HG03064 (cell line): ENCODE results near the gene TRMT44.

ENCODE experiments used
- ATAC-seq: cut with Tn5 transposase; IDR thresholded peaks from one replicate; pipeline ENCODE4 v1.9.1; 2021; ENCODE audit warnings: low read depth; ENCODE audit not compliant: unreplicated experiment

Gene TRMT44

GRCh38 chr4:8463811-8464210 lies 23.2 kb downstream of the TRMT44 start:
- no peak for ATAC-seq

DNA sequence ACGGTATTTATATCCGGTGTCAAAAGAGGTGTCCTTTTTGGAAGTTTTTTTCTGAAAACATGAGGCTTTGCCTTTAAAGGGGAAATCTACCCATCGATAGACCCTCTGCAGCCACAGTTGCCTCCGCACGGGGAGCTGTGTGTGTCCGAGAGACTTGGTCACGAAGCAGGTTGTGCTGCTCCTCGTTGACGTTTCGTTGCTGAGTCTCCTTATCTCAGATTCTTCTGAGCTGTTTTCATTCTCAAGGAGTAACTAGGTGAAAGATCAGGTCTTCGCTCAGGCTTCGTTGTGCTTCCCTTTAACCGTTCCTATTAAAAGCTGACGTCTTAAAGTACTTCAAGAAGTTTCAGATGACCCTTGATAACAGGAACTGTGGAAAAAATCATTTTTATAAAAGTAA lies 23.8 kb downstream of the TRMT44 start:
- ATAC-seq: no peak

GRCh38 chr4:8465615-8466611 lies 25.3 kb downstream of the TRMT44 start:
- ATAC-seq: no peak

DNA sequence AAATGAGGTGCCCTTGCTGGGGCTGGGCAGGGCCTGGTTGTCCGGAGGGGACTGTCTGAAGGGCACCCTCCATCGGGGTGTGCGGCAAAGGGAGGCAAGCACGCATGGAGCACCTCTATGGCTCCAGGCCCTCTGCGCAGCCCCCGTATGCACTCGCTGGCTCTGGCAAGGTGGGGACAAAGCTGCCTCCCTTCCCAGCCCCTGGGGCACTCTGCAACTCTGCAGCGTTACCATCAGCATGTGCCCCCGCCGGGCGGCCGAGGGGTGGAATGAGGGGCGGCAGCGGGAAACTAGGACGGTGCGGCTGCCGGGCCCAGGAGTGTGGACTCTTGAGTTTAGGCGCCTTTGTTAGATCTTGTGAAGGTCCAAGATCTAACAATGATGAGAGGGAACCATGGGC lies 26.4 kb downstream of the TRMT44 start:
- ATAC-seq: no peak

- no peak for ATAC-seq
Measured at GRCh38 chr4:8468746-8469535, 28.4 kb downstream of the TRMT44 start.

DNA sequence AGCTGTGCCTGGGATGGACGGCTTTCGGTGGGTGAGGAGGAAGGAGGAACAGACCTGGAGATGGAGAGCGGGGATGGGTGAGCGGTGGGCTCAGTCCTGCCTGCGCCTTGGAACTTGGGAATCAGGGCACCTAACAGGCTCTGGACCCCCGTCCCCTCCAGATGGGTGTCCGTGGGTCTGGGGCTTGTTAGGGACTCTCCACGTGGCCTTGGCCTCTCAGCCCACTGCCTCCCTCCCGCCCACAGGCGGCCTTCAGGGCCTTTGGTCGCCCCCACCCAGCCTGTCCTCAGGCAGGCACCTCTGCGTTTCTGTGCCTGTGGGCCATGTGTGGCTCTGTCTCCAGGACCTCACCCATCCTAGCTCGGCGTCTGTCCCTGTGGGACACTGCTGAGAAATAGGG lies 29.0 kb downstream of the TRMT44 start:
- no peak for ATAC-seq

- no peak for ATAC-seq
Measured at GRCh38 chr4:8470451-8471024, 30.0 kb downstream of the TRMT44 start.

DNA sequence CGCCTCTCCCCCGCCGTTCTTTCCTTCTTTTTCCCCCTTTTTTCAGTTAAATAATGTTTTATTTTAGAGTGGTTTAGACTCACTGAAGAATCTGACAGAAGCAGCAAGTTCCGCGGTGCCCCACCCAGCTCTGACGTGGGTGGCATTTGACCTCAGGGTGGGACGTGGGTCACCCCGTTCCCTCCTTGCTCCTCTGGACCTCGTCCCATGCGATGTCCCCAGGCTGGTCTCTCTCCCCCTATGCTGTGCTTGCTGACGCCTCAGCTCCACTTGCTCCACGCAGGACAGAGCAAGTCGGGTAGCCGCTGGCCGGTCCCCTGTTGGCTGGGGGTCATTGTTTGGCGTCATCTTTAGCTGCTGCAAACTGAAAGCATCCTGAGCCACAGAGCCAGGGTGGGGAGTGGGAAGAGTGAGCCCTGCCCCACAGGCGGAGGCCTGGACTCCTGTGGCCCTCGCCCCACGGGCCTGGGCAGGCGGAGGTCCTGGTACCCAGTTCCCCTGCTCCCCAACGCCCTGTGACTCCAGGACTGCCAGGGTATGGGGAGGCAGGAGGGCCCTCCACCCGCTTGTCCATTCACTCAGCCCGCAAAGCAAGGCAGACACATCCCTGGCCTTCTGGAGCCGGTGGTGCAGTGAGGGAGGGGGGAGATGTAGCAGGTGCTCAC lies 30.8 kb downstream of the TRMT44 start:
- no peak for ATAC-seq

DNA sequence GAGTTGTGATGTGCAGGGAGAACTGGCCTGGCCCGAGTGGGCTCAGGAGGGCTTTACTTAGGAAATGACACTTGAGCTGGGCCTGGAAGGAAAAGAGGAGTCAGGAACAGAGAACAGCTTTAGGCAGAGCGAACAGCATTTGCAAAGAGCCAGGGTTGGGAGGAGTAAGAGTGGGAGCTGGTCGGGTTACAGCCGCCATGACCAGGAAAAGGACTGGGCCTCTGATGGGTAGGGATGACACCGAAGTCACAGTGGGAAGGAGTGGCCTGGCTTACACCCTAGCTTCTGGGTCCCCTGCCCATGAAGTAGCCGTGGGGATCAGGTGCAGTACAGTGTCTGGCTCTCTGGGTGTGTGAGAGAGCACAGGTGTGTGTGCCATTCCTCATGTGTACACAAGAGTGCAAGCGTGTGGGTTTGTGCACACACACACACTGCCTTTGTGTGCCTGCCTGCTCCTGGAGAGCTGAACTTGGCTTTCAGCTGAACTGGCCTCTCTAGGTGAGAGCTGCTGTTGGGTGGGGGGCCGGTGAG lies 31.6 kb downstream of the TRMT44 start:
- no peak for ATAC-seq

DNA sequence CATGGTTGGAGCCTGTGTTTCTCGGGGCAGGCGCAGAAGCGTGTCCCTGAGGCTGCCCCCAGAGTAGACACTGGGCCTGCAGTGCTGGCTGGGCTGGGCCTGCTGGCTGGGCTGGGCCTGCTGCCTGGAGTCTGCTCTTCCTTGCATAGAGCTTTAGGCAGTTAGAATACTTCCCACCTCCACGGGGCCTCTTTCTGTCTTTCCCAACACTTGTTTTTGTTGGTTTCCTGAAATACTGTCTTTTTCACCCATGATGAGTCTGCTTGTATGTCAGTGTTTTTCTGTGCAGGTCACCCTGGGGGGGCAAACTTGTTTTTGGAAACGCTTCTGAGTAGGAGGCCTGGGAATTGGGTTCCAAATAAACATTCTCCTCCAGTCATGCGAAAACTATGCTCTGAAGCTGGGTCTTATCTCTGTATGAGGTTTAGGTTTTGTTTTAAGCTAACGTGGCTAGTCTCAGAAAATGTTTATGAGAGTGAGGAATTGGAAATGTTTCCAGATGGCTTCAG lies 32.2 kb downstream of the TRMT44 start:
- no peak for ATAC-seq

DNA sequence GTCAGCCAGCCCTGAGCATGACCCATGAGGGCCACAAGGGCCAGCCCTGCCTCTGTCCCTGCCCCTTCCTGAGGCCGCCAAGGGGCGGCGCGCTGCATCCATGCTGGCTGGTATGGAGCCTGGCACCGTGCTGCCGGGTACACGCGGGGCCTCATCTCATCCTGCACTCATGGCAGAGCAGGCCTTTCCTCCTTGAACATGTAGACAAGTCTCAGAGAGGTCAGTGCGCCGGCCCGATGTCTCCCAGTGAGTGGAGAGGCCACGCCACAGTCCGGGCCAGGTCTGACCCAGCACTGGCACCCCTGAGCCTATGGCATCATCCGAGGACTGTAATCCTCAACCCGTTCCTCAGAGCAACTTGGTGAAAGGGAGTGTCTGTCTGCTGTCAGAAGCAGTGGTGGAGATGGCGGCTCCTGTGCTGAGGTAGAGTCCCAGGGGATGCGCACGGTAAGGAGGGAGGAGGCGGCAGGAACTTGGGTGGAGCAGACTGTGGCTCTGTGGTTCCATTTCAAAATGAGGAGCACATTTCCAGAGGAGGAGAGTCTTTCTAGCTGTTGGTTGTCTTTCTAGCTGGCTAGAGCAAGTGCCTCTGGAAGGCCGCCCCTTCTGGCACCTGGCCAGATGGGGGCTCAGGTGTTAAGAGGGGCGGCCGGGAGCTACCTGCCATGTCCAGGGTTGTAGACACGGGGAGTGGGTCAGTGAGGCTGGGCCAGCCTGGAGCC lies 32.8 kb downstream of the TRMT44 start:
- ATAC-seq: no peak

DNA sequence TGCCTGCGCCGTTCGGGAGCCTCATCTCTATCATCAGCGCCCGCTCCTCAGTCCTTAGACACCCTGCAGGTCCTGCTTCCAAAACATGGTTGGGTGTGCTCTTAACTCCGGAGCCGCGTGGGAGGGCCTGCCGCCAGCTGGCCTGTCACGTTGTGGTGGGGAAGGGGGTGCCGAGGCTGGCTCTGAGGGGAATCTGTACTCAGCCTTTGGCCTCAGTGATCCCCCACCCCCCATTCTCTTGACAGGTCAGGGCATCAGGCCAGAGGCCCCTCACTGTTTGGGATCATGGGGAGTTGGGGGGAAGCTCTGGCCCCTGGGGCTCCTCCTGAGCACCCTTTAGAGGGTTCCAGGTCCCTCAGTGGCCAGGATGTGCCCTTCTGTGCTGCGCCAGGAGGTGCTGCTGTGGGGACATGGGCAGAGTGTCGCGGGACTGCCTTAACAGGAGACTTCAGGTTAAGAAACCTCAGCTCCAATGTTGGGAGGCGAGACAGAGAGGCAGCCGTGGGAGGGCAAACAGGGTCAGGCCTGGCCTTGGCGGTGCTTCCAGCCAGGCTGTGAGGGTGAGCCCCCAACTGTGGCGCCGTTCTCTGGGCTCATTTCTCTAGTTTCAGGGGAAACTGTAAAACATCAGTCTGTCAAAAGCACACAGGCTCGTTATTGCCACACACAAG lies 33.5 kb downstream of the TRMT44 start:
- ATAC-seq: no peak

GRCh38 chr4:8474856-8475255 lies 34.3 kb downstream of the TRMT44 start:
- ATAC-seq: no peak

GRCh38 chr4:8475751-8476575 lies 35.4 kb downstream of the TRMT44 start:
- no peak for ATAC-seq

DNA sequence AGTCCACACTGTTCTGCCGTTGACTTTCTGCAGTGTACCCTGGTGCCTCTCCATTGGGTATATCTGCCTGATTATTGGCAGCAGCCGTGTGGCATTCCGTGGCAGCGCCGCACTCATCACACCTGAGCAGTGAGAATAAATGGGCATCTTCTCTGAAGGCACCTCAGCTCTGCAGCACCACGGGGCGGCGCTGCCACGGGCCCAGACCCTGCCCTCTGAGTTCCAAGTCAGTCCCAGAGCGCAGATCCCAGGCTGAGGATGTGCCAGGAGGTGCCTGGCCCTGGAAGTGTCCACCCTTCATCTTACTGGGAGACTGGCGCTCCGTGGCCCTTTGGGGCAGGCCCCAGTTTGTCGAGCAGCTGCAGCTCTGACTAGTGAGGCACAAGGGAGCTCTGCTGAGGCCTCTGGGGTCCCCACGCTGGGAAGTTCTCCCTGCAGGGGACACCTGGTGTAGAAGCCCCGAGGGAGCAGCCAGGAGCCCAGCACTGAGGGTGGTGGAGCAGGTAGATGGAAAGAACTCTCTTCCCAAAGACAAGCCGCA lies 36.6 kb downstream of the TRMT44 start:
- ATAC-seq: no peak

- no peak for ATAC-seq
Measured at GRCh38 chr4:8477676-8478075, 37.1 kb downstream of the TRMT44 start.

GRCh38 chr4:8478371-8478770 lies 37.8 kb downstream of the TRMT44 start:
- ATAC-seq: no peak
